GM18526 (cell line): ENCODE measurements around the gene UBL4B.

Source experiments
- POLR2A ChIP-seq: IDR thresholded peaks from 3 replicates; pipeline ENCODE4 v1.6.1; 2011; ENCODE audit not compliant: insufficient read length; ENCODE audit errors: extremely low read depth

The UBL4B gene

DNA sequence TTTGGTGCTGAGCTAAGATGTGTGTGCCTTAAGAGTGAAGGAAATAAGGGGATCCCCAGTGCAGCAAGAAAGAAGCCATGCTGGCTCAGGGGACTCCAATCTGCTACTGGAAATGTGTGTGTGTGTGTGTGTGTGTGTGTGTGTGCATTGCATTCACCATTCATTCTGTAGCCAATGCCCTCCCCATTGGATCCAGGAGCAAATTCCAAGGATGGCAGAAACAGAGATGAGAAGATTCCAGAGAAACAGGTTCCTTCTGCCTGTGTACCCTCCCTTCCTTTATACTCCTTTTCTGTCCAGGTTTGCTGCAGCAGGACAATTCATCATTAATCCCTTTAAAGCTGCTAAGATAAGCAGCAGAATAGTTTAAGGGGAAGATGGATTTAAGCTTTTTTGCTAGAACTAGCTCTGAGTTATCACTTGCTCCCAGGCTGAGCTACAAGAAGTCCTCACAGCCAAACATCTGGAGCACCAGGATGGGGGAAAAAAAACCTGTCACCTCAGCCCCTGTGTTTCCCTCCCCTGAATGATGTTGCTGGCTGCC is 41.2 kb downstream of the UBL4B start:
- no peak for TF ChIP-seq POLR2A

DNA sequence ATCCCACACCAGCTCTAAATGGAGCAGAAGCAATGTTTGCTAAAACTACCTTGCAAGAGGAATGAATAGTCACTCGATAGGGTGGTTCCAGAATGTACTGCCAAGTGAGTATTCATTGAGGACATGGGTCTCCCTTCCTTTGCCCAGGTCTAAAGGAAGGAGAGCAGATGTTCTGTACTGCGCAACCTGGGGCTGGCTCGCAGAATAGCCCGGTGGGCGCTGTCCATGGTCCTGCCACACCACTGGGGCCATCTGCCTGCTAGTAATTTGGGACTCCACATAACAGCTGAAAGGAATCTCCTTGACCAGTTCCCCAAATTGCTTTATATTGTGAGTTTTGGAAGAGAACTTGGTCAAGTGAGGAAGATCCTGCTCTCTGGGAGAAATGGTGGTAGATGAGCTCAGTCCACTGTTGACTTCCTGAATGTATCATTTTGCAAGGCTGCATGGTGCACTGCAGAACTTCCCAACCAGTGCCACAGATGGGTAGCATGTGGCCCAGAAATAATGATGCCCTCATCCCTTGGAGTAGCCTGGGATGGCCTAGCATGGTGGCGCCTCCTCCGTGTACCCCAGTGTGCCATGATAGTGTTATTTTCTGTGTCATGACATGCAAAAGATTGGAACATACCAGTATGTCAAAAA is 43.8 kb downstream of the UBL4B start:
- TF ChIP-seq POLR2A, result no peak

DNA sequence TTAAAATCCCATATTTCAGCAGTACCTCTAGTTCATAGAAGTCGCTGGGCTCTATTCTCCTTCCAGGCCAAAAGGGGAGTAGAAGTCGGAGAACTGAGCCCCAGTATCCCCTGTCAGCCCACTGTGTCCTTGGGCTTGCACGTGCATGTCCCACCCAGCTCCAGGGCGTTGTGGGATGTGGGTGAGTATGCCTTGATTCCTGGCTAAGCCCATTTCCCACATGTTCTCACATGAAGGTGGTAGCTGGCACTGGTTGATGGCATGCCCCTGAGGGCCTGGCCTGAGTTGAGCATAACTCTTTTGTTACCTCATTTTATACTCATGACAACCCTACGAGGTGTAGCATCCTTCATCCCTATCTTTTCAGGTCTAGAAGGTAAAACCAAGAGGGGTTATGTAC is 46.0 kb downstream of the UBL4B start:
- no peak for TF ChIP-seq POLR2A

DNA sequence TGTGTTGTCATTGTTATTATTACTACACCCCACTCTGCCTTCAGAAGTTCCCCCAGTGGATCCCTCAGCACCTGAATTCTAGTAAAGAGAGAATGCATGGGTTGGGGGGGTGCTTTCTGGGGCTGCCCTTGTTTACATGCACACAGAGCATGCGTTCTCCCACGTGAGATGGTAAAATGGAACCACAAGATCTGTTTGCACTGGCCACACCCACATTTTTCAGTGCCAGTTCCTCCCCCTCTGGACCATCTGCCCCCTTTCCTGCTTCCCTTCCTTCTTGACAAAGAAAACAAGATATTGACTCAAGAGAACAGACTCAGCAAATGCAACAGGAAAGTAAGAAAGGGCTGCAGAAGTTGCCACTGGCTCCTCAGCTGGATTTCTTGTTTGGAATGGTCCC is 46.9 kb downstream of the UBL4B start:
- TF ChIP-seq POLR2A, result no peak

DNA sequence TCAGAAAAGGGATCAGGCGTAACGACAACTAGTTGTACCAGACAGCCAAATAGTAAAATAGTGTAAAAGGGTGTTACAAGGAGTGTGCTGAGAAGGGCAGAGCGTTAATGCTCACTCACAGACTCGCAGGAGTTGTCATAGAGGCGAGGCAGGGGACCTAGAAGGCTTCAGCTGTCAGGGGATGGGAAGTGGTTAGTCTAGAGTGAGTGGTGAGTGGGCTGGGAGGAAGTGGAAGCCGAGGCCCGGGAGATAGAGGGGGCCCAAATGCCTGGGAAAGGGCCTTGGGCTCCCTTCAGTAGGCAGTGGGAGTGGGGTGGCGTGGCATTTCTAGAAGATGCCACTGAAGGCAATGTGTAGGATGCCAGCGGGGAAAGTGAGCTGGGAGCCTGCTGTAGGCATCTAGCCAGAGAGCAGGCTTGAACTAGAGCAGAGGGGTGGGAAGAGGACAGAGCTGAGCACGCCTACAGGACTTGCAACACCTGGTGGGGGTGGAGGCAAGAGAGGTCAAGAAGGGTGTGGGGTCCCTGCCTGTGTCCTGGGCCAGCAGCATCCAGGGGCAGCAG is 48.4 kb downstream of the UBL4B start:
- no peak for TF ChIP-seq POLR2A

DNA sequence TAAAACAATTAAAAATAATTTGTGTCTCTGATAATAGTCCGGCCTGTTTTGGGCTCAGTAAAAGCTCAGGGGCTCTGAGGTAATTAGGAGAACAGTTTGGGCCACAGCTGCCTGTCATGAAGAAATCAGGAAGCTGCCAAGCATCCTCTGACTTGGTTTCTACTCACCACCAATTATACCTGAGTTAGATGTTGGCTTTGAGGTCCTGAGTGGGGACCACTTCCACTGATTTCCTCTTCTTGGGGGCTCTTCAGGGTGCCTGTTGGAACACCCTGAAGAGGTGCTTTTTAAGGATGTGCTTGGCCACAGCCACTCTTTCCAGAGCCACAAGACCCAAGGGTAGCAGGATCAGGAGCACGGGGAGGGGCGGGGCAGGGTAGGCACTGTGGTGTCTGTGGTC is 48.9 kb downstream of the UBL4B start:
- no peak for TF ChIP-seq POLR2A

DNA sequence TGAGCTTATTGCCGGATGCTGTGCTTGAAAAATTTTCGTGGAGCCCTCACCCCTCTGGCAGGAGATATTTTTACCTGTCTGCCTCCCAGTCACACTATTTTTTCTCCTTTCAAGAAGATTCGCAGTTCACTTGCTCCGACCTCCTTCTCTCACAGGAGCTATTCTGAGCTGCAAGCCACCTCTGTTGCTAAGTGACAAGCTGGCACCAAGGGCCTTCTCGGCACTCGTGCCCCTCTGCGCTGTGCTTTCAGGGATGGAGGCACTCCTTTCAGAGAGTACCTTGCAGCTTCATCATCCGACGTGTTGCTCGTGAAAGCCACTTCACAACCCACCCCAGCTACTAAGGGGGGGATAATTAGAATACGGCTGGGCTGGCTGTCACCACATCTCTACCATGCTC is 49.6 kb downstream of the UBL4B start:
- TF ChIP-seq POLR2A, result no peak
